ENCODE measurements around the gene HOXA5.
A peak's percentile ranks its signal among the peaks of the same experiment; 100 is the strongest.

The HOXA5 gene

DNA sequence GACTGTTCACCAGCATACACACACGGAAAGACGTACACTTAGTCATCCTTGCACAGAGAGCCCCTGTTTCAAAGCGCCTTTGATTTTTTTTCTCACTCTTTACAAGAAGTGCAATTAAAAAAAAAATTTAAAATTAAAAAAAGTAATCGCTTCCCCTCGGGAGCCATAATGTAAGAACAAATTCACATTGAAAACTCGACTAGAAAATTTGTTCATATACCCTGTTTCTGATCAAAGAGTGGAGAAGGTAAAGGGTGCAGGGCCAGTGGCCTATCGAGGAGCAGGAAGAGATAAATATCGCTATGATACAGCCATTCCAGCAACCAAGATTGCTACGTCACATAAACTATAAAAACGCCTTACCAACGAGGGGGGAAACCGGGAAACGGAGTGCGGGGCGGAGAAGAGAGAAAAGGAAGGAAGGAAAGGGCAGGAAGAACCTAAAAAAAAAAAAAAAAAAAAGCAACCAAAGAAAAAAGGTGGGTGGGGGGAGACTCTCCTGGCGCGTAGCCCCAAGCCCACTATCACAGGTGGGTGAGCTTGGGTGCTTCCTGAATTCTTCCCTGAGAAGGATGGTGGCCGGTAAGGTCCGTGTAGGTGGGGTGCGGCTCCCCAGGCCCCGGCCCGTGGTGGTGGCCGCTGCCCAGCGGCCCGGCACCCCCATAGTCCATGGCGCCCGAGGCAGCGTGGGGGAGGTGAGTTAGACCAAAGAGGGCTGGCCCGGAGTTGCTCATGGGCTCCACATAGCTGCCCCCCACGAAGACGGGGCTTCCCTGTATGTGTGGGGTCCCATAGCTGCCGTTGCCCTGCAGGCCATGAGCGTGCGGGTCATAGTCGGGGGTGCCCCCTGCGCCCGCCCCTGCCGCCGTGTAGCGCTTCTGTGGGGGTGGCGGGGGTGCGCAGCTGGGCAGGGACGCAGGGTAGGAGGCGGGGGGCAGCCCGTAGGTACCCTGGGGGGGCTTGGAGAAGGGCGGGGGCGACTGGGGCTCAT lies 35.8 kb downstream of the HOXA5 start:
- TF ChIP-seq, protein P1, sequence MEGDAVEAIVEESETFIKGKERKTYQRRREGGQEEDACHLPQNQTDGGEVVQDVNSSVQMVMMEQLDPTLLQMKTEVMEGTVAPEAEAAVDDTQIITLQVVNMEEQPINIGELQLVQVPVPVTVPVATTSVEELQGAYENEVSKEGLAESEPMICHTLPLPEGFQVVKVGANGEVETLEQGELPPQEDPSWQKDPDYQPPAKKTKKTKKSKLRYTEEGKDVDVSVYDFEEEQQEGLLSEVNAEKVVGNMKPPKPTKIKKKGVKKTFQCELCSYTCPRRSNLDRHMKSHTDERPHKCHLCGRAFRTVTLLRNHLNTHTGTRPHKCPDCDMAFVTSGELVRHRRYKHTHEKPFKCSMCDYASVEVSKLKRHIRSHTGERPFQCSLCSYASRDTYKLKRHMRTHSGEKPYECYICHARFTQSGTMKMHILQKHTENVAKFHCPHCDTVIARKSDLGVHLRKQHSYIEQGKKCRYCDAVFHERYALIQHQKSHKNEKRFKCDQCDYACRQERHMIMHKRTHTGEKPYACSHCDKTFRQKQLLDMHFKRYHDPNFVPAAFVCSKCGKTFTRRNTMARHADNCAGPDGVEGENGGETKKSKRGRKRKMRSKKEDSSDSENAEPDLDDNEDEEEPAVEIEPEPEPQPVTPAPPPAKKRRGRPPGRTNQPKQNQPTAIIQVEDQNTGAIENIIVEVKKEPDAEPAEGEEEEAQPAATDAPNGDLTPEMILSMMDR (IDR thresholded peaks at IDR 0.05; ENCODE audit: unreplicated experiment in 3 of 3), result no peak
- Mint-ChIP-seq H3K4me1 (peaks cover 86% of the 10 kb centered on the region), H3K27ac (peak overlapping the region; percentile 99 to 100 (median 100)), H3K4me3 (peak overlapping the region; percentile 83 to 96 (median 86)), H3K36me3 (ENCODE audit: low read depth) (peaks cover 39% of the 10 kb centered on the region), H3K9me3 (no peaks in the 10 kb centered on the region), H3K27me3 (ENCODE audit: low read depth) (peaks cover 24% of the 10 kb centered on the region)

DNA sequence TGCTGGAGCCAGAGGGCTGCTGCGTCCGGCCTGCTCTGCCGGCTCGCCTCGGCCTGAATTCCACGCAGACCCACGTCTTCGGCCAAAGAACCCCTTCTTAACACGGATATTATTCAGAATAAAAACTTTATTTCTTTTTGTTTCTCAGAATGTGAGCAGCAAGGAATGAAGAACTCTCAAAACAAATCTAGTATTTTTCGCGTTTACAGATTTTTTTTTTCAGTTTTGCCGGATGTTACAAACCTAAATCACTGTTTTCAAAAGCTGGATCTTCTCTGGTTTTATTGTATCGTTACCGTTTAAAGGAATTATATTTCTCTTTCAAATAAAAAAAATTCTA lies 36.6 kb downstream of the HOXA5 start:
- Mint-ChIP-seq H3K27ac (peak overlapping the region; percentile 99 to 100 (median 100)), H3K4me1 (peaks cover 85% of the 10 kb centered on the region), H3K36me3 (ENCODE audit: low read depth) (peaks cover 38% of the 10 kb centered on the region), H3K4me3 (peak overlapping the region; percentile 83 to 96 (median 85)), H3K9me3 (no peaks in the 10 kb centered on the region), H3K27me3 (ENCODE audit: low read depth) (peaks cover 28% of the 10 kb centered on the region)
- TF ChIP-seq, protein P1 (IDR thresholded peaks at IDR 0.05; ENCODE audit: unreplicated experiment in 3 of 3), result no peak

DNA sequence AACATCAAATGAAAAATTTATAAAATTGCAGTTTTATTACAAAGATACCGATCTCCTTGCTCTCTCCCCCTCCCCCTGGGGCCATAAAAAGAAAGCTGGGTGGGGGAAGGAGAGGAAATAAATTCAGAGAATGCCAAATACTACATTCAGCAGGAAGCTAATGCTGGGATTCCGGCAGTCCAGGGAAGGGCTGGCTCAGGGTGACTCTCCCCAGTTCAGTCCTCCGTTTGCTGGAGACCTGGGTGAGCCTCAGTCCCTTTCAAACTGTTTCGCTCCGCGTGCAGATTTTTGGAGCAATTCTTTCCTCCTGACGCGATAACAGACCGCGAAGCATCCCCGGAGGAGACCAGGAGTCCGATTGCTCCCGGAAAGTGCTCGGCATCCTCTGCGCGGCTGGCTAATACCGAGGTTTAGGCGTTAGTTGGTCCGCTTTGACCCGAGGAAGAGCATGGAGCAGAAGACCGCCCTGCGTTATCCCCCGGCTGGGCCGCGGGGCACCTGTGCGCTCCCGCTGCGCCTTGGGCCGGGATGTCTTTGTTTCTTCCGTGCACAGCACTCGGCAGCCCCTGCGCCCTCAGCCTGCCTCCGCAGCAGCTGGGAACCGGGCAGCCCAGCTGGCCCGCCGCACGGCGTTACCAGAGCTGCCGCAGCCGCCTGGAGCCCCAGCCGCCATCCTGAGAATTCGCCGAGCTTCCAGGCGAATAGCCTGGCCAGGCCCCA lies 37.1 kb downstream of the HOXA5 start:
- peak overlapping the region; percentile 99 to 100 (median 100) for H3K27ac Mint-ChIP-seq
- H3K27me3 Mint-ChIP-seq (ENCODE audit: low read depth), result peaks cover 34% of the 10 kb centered on the region
- peak overlapping the region; percentile 83 to 96 (median 85) for H3K4me3 Mint-ChIP-seq
- no peaks in the 10 kb centered on the region for H3K9me3 Mint-ChIP-seq
- peaks cover 85% of the 10 kb centered on the region for H3K4me1 Mint-ChIP-seq
- peaks cover 39% of the 10 kb centered on the region for H3K36me3 Mint-ChIP-seq (ENCODE audit: low read depth)
- TF ChIP-seq, protein P1 (IDR thresholded peaks at IDR 0.05; ENCODE audit: unreplicated experiment in 3 of 3), result no peak

DNA sequence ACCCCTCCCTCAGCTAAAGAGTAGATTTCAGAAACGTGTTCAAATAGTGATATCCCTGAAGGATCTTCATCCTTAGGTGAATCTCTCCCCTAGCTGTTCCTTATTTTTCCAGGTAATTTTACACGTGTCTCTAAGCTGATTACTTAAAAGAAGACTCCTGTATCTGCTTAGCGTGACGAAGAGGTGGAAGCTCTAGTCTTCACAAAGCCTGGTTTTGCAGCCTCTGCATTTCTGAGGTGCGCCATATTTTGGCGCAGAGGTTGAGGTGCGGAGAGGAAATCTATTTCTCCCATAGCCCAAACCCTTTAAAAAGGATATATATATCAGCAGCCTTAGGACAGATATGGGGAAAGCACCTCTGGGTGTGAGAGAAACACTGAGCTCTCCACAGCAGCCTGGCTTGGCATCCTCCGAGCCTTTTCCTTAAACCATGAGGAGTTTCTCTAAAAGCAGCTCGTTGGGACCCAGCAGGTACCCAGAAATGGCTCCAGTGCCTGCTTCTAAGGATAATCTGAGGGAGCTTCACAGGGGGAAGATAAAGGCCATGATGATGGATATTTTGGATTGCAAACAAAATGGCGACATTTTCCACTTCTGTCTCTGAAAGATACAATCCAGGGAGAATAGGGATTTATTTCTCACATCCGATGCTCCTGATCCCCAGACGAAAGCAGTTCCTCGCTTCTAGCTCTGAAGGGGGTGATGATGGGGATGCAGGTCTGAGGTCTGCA lies 38.0 kb downstream of the HOXA5 start:
- no peaks in the 10 kb centered on the region for H3K9me3 Mint-ChIP-seq
- H3K27me3 Mint-ChIP-seq (ENCODE audit: low read depth), result peaks cover 38% of the 10 kb centered on the region
- H3K4me1 Mint-ChIP-seq, result peaks cover 85% of the 10 kb centered on the region
- TF ChIP-seq, protein P1 (IDR thresholded peaks at IDR 0.05; ENCODE audit: unreplicated experiment in 3 of 3), result no peak
- H3K4me3 Mint-ChIP-seq, result peak overlapping the region; percentile 83 to 96 (median 85)
- peaks cover 44% of the 10 kb centered on the region for H3K36me3 Mint-ChIP-seq (ENCODE audit: low read depth)
- H3K27ac Mint-ChIP-seq, result peak overlapping the region; percentile 99 to 100 (median 100)

DNA sequence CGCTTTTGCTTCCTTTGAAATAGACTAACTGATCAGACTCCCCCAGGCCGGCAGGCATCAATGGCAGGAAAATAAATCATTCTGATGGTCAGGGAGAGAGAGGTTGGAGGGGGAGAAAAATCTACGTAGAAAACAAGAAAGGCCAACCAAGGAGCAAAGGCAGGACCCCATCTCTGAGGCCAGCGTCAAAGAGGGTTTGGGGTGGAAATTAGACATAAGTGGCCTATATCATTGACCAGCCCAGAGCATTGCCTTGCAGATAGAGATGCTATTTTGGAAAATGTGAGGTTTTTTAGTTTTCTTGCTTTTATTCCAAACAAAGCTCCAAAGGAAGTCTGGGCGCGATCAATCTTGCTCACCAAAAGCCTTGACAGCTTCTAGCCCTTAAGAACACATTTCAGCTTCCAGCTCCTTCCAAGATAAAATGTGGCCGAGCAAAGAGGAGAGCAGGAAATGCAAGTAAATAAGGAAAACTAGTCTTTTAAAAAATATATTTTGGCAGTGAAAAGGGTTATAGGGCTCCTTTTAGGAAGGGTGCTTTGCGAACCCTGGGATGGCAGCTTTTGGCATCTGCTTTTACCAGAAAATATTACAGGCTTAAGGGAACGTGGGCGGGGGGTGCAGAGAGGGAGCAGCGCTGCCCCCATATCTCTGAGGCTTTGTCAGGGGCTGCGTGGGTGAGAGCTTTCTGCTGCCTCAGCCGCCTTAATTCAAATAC lies 39.0 kb downstream of the HOXA5 start:
- H3K27ac Mint-ChIP-seq, result peak overlapping the region; percentile 99 to 100 (median 100)
- H3K4me3 Mint-ChIP-seq, result peak overlapping the region; percentile 83 to 96 (median 85)
- H3K27me3 Mint-ChIP-seq (ENCODE audit: low read depth), result peaks cover 34% of the 10 kb centered on the region
- no peaks in the 10 kb centered on the region for H3K9me3 Mint-ChIP-seq
- H3K36me3 Mint-ChIP-seq (ENCODE audit: low read depth), result peaks cover 47% of the 10 kb centered on the region
- H3K4me1 Mint-ChIP-seq, result peaks cover 87% of the 10 kb centered on the region
- TF ChIP-seq, protein P1 (IDR thresholded peaks at IDR 0.05; ENCODE audit: unreplicated experiment in 3 of 3), result no peak

Data from nephron (organoid).